LoVo (cell line): ENCODE measurements around the gene CENATAC.
"Not testable (repeated sequence)": the region's sequence is repeated elsewhere in the genome, so short reads cannot be mapped to it uniquely, and the experiment has no call there.

Experiments
- DNase-seq: peaks from one replicate; pipeline ENCODE4 v3.0.0-alpha.2; 2016; ENCODE audit warnings: low spot score

CENATAC gene, protein sequence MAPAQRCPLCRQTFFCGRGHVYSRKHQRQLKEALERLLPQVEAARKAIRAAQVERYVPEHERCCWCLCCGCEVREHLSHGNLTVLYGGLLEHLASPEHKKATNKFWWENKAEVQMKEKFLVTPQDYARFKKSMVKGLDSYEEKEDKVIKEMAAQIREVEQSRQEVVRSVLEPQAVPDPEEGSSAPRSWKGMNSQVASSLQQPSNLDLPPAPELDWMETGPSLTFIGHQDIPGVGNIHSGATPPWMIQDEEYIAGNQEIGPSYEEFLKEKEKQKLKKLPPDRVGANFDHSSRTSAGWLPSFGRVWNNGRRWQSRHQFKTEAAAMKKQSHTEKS

DNA sequence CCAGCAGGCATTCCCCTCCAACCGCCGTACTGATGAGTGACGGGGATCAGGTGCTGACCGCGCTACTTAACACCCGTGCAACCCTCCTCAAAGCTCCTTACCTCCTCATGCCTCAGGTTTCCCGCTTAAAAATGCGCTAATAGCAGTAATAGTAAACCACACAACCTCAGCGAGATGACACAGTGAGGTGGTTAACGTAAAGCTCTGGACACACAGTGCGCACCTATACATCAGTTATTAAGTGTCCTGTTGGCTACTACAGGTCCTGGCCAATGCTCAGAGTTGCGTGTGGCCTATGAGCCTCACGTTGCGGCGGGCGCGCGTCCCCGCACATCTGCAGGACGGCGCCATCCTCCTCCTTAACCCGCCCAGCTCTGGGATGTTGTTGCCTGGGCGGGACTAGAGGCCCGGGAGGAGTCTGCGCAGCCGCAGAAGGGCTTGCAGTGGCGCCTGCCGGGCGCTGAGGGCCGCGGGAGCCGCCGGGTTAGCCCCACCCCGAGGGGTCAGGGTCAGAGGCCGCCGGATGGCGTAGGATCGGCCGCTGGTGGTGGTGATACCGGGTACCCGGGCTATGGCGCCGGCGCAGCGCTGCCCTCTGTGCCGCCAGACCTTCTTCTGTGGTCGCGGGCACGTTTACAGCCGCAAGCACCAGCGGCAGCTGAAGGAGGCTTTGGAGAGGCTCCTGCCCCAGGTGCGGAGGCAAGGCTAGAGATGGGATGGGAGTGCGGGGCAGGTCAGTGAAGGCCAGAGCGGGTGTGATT lies at the start of gene CENATAC:
TSS of gene CENATAC (plus strand) at position 512 of the 761 bp plus-strand sequence. CDS start at position 572, 60 bp downstream.
- DNase-seq, result peak; percentile 95

DNA sequence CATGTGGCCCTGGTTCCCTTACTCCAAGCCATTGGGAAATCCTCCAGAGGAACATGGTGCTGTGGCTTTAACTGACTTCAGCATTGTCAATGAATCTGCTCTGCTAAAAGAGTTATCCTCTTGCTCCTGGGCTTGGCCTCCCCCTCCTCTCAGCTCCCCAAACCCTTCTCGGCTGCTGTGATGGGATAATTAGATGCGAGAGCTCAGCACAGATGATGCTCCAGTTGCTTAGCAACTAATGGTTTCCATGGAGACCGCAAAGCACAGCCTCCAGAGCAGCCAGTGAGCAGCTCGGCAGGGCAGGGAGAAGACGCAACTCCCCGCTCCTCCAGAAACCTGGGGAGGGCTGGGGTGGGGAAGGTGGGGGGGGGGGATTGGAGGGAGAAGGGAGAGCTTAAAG lies 44.7 kb upstream of the CENATAC start:
- DNase-seq, result no peak

DNA sequence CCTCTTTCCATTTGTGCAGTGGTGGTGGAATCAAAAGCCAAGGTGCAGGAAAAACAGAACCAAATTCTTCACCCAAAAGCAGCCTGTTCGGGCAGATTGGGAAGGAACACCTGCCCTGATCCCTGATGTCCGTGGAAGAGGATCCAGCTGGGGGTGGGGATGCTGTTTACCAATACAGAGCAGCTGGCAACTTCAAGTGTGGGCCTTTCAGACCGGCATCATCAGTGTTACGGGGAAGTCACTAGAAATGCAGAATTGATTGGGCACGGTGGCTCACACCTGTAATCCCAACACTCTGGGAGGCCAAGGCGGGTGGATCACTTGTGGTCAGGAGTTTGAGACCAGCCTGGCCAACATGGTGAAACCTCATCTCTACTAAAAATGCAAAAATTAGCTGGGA lies 44.0 kb upstream of the CENATAC start:
- not testable (repeated sequence) for DNase-seq

DNA sequence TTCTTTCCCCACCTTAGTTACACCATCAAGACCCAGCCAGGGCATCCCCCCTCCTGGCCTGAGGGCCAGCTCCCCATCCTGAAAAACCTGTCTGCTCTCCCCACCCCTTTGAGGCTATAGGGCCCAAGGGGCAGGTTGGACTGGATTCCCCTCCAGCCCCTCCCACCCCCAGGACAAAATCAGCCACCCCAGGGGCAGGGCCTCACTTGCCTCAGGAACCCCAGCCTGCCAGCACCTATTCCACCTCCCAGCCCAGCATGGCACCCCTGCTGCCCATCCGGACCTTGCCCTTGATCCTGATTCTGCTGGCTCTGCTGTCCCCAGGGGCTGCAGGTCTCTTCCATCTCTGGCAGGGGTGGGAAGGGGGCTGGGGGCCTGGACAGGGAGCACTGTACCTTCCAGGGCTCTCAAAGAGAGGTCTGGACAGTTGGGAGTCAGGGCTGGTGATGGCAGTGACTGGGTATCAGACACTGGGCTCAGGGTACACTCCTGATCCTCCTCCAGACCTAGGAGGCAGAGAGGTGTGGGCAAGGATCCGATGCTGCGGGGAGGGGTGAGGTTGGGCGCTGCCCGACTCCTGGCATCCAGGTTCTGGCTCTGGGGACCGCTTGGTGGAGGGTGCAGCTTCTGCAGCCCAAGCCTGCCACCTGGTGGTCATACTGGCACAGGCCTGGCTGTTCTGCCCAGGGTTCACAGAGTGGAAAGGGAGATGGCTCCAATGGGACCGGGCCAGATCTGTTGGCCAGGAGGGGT lies 41.7 kb upstream of the CENATAC start, which contains the start of gene UPK2:
TSS of gene UPK2 (plus strand) at position 205 of the 753 bp plus-strand sequence. CDS start at position 258, 53 bp downstream.
- DNase-seq, result peak; percentile 84

DNA sequence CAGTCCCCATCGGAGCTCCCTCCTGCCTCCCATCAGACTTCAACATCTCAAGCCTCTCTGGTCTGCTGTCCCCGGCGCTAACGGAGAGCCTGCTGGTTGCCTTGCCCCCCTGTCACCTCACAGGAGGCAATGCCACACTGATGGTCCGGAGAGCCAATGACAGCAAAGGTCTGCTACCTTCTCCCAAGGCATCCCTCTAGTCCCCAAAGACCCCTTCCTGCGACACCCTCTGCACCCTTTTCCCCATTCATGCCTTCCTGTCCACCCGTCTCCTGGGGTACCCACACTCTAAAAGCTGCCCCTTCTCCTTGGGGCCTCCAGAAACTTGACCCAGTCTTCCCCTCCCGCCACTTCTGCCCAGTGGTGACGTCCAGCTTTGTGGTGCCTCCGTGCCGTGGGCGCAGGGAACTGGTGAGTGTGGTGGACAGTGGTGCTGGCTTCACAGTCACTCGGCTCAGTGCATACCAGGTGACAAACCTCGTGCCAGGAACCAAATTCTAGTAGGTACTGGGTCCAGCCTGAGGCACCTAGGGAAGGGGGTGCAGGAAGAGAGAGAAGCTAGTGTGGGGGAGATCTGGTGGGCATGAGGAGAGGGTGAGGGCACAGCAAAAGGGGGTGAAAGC lies 41.0 kb upstream of the CENATAC start:
- no peak for DNase-seq

DNA sequence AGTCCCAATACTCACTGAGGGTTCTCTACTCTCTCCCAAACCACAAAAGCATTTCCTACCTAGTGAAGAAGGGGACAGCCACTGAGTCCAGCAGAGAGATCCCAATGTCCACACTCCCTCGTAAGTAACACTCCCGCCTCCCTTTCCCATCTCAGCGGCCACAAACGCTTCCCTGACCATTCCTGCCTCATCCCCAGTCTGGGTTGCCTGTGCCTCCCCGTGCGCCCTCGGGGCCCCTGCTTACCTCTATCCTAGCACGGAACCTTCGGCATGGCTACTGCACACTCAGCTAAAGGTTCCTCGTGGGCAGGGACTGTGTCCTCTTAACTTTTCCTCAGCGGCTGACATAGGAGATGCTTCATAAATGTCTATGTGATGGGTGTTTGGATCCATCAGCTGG lies 40.4 kb upstream of the CENATAC start:
- DNase-seq, result no peak

DNA sequence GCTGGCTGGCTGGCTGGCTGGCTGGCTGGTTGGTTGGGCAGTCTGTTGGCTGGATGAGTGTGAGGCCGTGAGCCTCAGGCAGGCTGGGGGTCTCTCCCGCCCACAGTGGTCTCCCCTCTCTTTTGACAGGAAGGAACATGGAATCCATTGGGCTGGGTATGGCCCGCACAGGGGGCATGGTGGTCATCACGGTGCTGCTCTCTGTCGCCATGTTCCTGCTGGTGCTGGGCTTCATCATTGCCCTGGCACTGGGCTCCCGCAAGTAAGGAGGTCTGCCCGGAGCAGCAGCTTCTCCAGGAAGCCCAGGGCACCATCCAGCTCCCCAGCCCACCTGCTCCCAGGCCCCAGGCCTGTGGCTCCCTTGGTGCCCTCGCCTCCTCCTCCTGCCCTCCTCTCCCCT lies 40.0 kb upstream of the CENATAC start:
- DNase-seq, result no peak

DNA sequence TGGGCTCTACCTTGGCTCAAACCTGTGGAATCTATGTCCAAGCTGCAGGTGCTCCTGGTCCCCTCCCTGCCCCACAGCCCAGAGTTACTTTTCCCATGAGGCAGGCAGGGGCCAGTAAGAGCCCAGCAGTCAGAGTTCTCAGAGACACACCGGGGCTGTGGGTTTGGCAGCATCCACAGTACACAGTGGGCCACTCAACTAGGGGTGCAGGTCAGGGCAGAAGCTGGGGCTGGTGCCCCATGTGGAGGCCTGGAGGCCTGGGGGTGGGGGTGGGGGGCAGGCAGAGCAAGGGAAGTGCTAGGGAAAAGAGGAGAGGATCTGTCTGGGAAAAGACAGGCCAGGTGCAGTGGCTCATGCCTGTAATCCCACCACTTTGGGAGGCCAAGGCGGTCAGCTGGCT lies 39.4 kb upstream of the CENATAC start:
- no peak for DNase-seq

DNA sequence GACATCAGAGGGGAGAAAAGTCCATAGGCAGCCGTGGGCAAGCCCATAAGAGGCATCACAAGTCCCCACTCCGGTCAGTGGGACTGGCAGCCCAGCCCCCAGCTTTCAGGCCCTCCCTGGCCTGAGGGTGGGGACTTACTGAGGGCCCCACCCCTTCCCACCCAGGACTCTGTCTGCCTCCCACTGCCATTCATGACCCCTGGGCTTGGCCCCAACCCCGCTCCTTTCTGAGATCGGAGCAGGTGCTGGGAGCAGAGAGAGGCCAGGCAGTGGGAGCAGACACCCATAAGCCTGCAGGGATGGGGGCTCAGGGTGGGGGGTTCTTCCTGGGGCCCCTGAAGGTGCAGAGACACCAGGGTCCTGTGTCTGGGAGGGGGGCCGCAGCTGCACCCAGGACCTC lies 36.7 kb upstream of the CENATAC start:
- DNase-seq, result no peak

DNA sequence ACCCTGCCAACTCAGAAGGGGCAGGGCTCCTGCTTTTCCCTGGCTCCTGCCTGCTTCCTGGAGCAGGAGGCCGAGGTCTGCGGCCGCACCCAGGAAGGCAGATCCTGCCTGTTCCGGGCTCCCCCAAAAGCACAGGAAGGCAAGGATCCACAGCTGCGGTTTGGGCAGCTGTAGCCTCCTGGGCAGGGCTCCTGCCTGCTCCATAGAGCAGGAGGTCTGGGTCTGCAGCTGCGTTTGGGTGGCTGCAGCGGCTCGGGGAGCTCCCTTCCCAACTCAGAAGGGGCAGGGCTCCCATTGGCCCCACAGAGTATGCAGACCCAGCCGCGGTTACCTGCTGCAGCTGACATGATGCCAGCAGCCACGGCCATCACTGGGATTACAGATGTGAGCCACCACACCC lies 36.3 kb upstream of the CENATAC start:
- DNase-seq, result no peak

DNA sequence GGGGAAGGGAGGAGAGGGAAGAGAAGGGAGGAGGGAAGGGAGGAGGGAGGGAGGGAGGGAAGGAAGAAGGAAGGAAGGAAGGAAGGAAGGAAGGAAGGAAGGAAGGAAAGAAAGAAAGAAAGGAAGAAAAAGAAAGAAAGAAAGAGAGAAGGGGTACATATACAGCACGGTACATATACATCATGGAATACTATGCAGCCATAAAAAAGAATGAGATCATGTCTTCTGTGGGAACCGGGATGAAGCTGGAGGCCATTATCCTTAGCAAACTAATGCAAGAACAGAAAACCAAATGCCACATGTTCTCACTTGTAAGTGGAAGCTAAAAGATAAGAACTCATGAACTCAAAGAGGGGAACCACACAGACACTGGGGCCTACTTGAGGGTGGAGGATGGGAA lies 28.4 kb upstream of the CENATAC start:
- not testable (repeated sequence) for DNase-seq

DNA sequence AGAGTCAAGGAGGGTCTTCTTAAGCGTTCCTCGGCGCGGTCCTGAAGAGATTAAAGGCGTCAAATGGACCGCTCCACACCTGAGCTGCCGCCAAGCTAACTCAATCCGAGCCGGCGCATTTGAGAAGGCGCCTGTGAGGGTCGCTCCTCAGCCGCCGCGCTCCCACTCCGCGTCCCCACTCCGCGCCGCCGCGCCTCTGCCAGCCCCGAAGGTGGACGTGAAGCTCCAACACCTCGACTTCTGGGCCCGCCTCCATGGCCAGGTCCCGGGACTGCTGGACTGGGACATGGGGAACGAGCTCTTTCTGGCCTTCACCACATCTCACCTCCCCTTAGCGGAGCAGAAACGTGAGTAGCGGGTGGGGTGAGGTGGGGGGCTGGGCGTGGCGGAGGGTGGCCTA lies 26.3 kb upstream of the CENATAC start, which contains the start of gene FOXR1:
TSS of gene FOXR1 (plus strand) at position 116 of the 400 bp plus-strand sequence. CDS start at position 287, 171 bp downstream.
- DNase-seq, result no peak

DNA sequence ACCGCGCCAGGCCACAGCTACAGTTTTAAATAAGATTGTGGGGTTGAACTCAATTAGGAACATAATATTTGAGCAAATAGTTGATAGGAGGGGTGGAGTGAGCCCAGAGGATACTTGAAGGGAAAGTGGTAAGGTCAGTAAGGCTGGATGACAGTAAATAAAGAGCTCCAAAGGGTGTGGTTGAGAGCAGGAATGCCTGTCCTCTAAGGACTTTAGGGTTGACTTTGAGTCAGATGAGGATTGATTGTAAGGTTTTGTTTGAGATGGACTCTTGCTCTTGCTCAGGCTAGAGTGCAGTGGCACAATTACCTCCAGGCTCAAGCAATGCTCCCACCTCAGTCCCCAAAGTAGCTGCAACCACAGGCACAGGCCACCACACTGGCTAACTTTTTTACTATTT lies 24.0 kb upstream of the CENATAC start:
- no peak for DNase-seq

DNA sequence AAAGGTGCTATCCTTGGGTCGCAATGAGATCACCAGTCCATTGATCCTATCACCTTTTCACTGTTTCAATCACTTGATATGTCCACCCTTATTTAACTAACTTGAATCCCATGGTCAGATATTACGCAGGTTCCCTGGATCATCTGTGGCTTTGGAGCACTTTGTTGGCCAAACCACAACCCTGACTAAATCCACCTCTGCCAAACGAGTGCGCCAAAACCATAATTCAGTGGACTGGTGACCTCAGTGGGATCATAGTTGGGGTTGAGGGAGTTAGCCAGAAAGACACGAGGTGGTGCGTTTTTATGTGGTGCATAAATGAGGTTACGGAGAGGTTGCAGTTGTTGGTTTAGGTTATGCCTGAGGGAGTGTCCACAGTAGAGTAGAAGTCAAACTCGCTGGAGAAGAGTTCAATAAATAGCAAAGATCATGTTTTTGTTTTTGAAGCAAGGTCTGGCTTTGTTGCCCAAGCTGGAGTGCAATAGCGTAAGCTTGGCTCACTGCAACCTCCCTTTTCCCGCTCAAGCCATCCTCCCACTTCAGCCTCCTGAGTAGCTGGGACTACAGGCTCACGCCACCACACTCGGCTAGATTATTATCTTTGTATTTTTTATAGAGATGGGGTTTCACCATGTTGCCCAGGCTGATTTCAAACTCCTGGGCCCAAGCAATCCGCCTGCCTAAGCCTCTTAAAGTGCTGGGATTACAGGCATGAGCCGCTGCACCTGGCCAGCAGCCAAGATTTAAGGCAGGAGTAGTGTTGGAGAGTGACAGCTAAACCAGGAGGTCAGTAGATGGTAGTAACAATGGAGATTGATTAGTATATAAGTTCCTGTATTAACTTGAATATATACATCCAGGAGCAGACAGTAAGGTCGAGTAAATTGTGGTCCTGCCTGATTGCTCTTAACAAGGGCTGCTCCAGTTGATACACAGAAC lies 21.9 kb upstream of the CENATAC start:
- DNase-seq, result peak; percentile 15

DNA sequence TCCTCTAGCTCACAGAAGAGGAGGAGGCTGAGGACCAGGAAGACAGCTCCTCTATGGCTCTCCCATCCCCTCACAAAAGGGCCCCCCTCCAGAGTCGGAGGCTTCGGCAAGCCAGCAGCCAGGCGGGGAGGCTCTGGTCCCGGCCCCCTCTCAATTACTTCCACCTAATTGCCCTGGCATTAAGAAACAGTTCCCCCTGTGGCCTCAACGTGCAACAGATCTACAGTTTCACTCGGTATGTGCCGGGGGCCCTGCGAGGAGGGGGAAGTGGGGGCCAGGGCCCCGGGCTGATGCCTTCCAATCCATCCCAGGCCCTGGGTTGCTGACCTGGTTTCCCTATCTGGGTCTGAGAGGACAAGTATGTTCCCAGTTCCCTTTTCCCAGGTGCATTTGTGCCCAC lies 18.5 kb upstream of the CENATAC start:
- no peak for DNase-seq

DNA sequence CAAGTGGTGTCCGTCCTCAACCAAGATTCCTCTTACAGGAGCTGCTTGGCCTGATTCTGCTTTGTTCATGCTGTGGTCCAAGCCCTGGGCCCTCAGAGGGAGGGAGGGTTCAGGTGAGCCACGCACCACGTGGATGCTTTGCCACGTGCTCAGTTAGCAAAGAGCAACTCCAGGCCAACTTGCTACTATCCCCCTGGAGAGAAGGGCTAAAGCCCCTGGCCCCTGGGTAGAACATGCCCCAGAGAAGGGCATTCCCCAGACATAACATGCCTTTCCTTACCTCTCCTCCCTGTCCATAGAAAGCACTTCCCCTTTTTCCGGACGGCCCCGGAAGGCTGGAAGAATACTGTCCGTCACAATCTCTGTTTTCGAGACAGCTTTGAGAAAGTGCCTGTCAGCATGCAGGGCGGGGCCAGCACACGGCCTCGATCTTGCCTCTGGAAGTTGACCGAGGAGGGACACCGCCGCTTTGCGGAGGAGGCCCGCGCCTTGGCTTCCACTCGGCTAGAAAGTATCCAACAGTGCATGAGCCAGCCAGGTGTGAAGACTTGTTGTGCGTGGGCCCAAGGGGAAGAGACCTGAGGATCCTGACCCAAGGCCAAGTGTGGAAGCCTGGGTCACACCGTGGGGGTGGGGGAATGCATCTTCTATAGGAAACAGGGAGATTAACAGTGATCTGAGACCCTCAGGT lies 17.6 kb upstream of the CENATAC start:
- DNase-seq, result no peak

DNA sequence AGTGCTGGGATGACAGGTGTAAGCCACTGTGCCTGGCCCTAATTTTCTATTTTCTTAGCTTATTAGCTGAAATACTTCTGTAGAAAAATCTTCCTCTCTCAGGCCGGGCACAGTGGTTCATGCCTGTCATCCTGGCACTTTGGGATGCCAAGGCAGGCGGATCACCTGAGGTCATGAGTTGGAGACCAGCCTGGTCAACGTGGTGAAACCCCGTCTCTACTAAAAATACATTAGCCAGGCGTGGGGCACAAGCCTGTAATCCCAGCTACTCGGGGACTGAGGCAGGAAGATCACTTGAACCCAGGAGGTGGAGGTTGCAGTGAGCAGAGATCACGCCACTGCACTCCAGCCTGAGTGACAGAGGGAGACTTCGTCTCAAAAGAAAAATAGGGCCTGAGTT lies 13.6 kb upstream of the CENATAC start:
- not testable (repeated sequence) for DNase-seq

DNA sequence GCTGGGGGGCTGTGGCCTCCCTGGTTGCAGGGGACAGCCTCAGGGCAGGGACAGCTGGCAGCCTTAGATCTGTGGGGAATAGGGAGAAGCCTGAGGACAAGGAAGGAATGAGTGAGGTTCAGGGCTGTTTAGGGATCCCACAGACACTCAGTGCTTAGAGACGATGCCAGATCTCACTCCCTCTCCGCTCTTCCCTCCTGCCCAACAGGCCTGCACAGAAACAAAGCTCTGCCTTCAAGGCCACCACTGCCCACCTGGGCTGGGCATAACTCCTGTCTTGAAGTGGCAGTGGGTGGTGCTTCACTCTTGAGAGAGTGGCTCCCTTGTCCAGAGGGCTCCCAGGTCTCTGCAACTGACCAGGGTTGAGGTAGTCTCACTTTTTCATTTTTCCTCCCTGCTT lies 13.1 kb upstream of the CENATAC start:
- no peak for DNase-seq

DNA sequence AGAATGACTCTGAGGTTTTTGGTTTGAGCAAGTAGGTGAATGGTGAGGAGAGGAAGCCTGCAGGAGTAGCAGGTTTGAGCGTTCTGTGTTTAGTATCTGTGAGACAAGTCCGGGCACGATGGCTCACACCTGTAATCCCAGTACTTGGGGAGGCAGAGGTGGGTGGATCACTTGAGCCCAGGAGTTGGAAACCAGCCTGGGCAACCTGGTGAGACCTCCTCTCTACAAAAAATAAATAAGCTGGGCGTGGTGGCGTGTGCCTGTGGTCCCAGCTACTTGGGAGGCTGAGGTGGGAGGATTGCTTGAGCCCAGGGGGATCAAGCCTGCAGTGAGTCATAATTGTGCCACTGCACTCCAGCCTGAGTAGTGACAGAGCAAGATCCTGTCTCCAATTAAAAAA lies 9.7 kb upstream of the CENATAC start:
- DNase-seq, result peak; percentile 15

DNA sequence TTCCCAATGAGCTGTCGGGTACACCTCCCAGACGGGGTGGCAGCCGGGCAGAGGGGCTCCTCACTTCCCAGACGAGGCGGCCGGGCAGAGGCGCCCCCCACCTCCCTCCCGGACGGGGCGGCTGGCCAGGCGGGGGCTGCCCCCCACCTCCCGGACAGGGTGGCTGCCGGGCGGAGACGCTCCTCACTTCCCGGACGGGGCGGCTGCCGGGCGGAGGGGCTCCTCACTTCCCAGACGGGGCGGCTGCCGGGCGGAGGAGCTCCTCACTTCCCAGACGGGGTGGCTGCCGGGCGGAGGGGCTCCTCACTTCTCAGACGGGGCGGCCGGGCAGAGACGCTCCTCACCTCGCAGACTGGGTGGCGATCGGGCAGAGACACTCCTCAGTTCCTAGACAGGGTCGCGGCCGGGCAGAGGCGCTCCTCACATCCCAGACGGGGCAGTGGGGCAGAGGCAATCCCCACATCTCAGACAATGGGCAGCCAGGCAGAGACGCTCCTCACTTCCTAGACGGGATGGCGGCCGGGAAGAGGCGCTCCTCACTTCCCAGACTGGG lies 6.4 kb upstream of the CENATAC start:
- not testable (repeated sequence) for DNase-seq
